Measurements from ENCODE around the gene ZG16.
"Not testable (repeated sequence)": the region's sequence is repeated elsewhere in the genome, so short reads cannot be mapped to it uniquely, and the experiment has no call there.

The ZG16 gene

DNA sequence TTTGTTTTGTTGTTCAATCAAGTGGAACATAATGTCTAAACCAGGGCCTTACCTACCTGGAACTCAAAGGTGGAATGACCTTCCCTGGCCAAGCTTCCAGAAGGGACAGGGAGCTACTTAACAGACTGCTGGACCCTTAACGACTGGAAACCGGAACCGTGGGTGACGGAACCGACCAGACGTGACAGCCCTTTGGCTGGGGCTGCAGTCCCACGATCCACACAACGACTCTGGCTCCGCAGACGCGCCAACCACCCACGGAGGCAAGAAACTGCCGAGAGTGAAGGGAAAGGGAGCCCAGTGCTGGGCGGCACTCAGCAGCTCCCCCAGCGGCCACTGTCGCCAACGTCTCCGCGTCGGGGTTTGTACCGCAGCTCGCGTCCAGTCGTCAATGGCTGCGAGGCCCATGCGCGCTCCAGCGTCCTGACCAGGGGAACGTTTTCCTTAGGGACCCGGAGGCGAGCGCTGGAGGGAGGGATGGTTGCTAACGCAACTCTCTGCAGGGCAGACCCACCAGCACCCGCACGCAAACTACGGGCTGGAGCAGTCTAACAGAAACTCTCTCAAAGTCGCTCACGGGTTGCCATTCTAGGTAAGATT is 6.9 kb downstream of the ZG16 start:
- Histone ChIP-seq H3K4me1 (ENCODE audit: control insufficient read depth, insufficient read depth, low read length) (no peaks in the 10 kb centered on the region), H3K9me3 (ENCODE audit: control insufficient read depth, low read length) (no peaks in the 10 kb centered on the region), H3K4me3 (ENCODE audit: insufficient read depth, low read depth, low read length) (peak overlapping the region; percentile 10), H3K36me3 (ENCODE audit: control insufficient read depth, insufficient read depth, low read length) (no peaks in the 10 kb centered on the region), H3K27me3 (ENCODE audit: control insufficient read depth, insufficient read depth, low read length, poor library complexity, severe bottlenecking) (no peaks in the 10 kb centered on the region), H3K27ac (ENCODE audit: insufficient read depth, low read depth, low read length, poor library complexity, severe bottlenecking) (no peak overlapping the region)
- WGBS, 2 experiments = 8 to 9% methylated on average over 38 of the region's 38 CpGs

DNA sequence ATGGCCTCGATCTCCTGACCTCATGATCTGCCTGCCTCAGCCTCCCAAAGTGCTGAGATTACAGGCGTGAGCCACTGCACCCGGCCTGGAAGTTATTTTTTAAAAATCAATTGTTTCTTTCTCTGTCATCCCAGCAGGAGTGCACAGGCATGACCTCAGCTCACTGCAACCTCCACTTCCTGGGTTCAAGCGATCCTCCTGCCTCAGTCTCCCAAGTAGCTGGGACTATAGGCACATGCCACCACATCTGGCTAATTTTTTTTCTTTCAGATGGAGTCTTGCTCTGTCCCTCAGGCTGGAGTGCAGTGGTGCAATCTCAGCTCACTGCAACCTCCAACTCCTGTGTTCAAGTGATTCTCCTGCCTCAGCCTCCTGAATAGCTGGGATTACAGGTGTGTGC is 9.1 kb downstream of the ZG16 start:
- not testable (repeated sequence) for H3K36me3 ChIP-seq (ENCODE audit: control insufficient read depth, insufficient read depth, low read length); H3K27ac ChIP-seq (ENCODE audit: insufficient read depth, low read depth, low read length, poor library complexity, severe bottlenecking); H3K9me3 ChIP-seq (ENCODE audit: control insufficient read depth, low read length); H3K4me3 ChIP-seq (ENCODE audit: insufficient read depth, low read depth, low read length); H3K4me1 ChIP-seq (ENCODE audit: control insufficient read depth, insufficient read depth, low read length); H3K27me3 ChIP-seq (ENCODE audit: control insufficient read depth, insufficient read depth, low read length, poor library complexity, severe bottlenecking)
- WGBS, 2 experiments = 87 to 88% methylated on average over 4 of the region's 4 CpGs

DNA sequence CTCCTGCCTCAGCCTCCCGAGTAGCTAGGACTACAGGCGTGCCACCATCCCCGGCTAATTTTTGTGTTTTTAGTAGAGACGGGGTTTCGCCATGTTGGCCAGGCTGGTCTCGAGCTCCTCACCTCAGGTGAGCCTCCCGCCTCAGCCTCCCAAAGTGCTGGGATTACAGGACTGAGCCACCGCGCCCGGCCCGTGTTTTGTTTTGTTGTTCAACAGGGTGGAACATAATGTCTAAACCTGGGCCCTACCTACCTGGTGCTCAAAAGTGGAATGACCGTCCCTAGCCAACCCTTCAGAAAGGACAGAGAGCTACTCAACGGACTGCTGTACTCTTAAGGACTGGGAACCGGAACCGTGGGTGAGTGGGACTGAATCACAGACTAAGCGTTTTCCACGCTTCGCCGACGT is 11.7 kb downstream of the ZG16 start:
- Histone ChIP-seq H3K27me3 (ENCODE audit: control insufficient read depth, insufficient read depth, low read length, poor library complexity, severe bottlenecking) (no peaks in the 10 kb centered on the region), H3K9me3 (ENCODE audit: control insufficient read depth, low read length) (no peaks in the 10 kb centered on the region), H3K27ac (ENCODE audit: insufficient read depth, low read depth, low read length, poor library complexity, severe bottlenecking) (peak overlapping the region; percentile 83), H3K4me1 (ENCODE audit: control insufficient read depth, insufficient read depth, low read length) (no peaks in the 10 kb centered on the region), H3K4me3 (ENCODE audit: insufficient read depth, low read depth, low read length) (peak overlapping the region; percentile 100), H3K36me3 (ENCODE audit: control insufficient read depth, insufficient read depth, low read length) (peaks cover 5% of the 10 kb centered on the region)
- WGBS, 2 experiments = 81 to 83% methylated on average over 20 of the region's 20 CpGs

DNA sequence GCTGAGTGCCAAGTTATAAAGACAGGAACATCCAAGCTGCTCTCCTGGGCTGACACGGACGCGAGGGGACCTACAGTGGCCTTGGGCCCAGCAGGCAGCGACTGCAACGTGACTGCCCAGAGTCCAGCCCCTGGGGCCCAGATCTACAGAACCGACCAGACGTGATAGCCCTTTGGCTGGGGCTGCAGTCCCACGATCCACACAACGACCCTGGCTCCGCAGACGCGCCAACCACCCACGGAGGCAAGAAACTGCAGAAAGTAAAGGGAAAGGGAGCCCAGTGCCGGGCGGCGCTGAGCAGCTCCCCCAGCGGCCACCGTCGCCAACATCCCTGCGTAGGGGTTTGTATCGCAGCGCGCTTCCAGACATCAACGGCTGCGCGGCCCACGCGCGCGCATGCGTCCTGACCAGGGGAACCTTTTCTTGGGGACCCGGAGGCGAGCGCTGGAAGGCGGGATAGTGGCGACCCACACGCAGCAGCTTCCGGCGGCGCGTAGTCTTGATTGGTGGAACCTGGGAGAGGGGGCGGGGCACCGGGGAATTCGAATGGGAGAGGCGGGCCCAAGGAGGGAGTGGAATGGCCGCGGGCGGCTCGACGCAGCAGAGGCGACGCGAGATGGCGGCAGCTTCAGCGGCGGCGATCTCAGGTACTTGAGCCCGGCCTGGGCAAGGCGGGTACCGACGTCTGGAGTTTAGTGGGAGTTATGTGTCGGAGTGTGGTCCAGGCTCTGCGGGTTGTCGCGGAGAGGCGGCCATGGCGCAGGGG is 12.3 kb downstream of the ZG16 start, which contains the start of gene KIF22:
Gene KIF22 (plus strand): TSS at position 569 of the 766 bp plus-strand sequence. CDS start 9 bp downstream, at position 578.
- WGBS, 2 experiments = 2% methylated on average over 67 of the region's 67 CpGs
- Histone ChIP-seq H3K27me3 (ENCODE audit: control insufficient read depth, insufficient read depth, low read length, poor library complexity, severe bottlenecking) (no peaks in the 10 kb centered on the region), H3K9me3 (ENCODE audit: control insufficient read depth, low read length) (no peaks in the 10 kb centered on the region), H3K36me3 (ENCODE audit: control insufficient read depth, insufficient read depth, low read length) (peaks cover 5% of the 10 kb centered on the region), H3K4me1 (ENCODE audit: control insufficient read depth, insufficient read depth, low read length) (no peaks in the 10 kb centered on the region), H3K27ac (ENCODE audit: insufficient read depth, low read depth, low read length, poor library complexity, severe bottlenecking) (peak within 1 kb of the TSS; percentile 83), H3K4me3 (ENCODE audit: insufficient read depth, low read depth, low read length) (peak within 1 kb of the TSS; percentile 100)

DNA sequence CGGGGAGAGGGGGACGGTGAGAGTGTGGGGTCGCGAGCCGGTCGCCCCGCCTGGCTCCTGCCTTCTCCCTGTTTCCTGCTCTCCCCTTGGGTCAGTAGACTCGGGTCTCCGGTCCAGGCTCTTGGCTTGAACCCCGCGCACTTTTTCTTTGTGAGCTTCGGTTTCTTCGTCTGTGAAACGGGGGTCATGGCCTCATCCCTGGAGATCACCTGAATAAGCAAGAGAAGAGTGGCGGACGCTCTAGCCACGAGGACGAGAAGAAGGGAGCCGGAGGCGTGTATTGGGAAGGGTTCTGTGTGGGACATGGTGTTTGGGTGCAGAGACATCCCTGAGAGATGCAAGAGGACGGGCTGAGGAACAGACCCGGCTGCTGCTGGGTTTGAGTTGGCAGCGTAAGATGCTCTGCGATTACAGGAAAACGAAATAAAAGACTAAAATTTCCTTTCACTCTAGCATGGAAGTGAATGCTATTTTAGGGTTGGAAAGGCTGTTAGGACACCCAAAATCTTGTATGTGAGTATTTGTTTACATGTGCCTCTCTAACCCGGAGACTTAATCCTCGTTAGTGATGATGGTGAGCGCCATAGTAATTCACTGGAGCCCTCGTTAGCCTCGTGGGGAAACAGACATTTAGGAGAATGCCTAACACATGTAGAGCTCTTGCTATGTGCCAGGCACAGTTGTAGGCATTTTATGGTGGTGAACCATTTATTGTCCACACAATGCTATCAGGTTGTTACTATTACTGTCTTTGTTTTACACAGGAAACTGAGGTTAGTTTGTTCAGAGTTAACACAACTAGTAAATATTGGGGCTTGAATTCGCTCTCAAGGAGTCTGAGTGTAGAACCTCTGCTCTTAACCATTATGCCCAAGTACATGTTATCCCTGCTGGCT is 13.1 kb downstream of the ZG16 start:
- Histone ChIP-seq H3K36me3 (ENCODE audit: control insufficient read depth, insufficient read depth, low read length) (peaks cover 6% of the 10 kb centered on the region), H3K9me3 (ENCODE audit: control insufficient read depth, low read length) (no peaks in the 10 kb centered on the region), H3K27ac (ENCODE audit: insufficient read depth, low read depth, low read length, poor library complexity, severe bottlenecking) (peak overlapping the region; percentile 11), H3K27me3 (ENCODE audit: control insufficient read depth, insufficient read depth, low read length, poor library complexity, severe bottlenecking) (no peaks in the 10 kb centered on the region), H3K4me1 (ENCODE audit: control insufficient read depth, insufficient read depth, low read length) (no peaks in the 10 kb centered on the region), H3K4me3 (ENCODE audit: insufficient read depth, low read depth, low read length) (peak overlapping the region; percentile 100)
- 2% methylated on average over 31 of the region's 31 CpGs for WGBS, 2 experiments

DNA sequence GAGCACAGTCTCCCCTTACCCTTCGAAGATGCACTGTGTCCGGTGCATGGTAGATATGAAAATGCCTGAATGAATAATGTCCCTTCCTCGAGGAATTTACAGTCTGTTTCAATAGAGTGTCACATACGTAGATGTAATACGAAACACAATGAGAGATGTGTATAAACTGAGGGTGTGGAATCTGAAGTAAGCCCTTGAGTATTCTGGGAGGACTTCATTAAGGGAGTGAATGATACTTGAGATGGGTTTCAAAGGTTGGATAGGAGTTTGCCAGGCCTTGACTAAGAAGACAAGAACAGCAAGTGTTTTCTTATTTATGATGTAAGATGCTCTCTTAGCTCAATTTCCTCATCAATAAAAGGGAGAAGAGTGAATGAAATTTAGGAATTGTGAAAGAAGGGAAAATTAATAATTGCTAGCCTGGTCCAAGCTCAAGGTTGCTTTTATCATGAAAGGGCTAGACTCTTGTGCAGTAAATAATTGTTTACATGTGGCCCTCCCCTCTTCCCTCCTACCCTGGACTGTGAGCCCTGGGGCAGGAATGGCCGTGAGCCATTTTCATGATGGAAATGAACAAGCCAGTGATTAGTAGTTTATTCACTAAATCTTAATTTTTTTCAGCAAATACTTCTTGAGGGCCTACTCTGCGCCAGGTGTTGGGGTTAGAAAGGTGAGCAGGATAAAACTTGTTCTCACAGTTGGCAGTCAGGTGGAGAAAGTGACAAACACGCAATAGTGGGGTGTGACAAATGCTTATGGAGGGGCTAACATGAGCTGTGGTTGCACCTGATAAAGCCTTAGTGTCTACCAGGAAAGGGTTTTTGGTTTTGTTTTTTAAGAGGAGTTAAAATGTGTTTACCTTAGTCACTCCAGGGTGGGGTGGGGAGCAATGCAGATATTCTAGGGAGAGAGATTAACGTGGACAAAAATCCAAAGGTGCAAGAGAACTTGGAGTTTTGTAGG is 14.1 kb downstream of the ZG16 start:
- H3K9me3 ChIP-seq (ENCODE audit: control insufficient read depth, low read length) = no peaks in the 10 kb centered on the region
- peaks cover 16% of the 10 kb centered on the region for H3K36me3 ChIP-seq (ENCODE audit: control insufficient read depth, insufficient read depth, low read length)
- WGBS, 2 experiments = 83 to 89% methylated on average over 9 of the region's 9 CpGs
- no peaks in the 10 kb centered on the region for H3K27me3 ChIP-seq (ENCODE audit: control insufficient read depth, insufficient read depth, low read length, poor library complexity, severe bottlenecking)
- no peaks in the 10 kb centered on the region for H3K4me1 ChIP-seq (ENCODE audit: control insufficient read depth, insufficient read depth, low read length)
- H3K4me3 ChIP-seq (ENCODE audit: insufficient read depth, low read depth, low read length) = peak overlapping the region; percentile 100
- H3K27ac ChIP-seq (ENCODE audit: insufficient read depth, low read depth, low read length, poor library complexity, severe bottlenecking) = no peak overlapping the region

DNA sequence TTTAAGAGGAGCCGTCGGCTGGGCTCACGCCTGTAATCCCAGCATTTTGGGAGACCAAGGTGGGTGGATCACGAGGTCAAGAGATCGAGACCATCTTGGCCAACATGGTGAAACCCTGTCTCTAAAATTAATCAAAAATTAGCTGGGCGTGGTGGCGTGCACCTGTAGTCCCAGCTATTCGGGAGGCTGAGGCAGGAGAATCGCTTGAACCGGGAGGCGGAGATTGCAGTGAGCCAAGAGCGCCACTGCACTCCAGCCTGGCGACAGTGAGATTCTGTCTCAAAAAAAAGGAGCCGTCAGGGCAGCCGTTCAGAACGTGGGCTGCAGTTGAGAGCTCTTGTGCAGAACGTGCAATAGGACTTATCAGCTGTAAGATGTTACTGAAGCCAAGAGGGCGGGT is 15.1 kb downstream of the ZG16 start:
- H3K36me3 ChIP-seq (ENCODE audit: control insufficient read depth, insufficient read depth, low read length) = peaks cover 25% of the 10 kb centered on the region
- not testable (repeated sequence) for H3K9me3 ChIP-seq (ENCODE audit: control insufficient read depth, low read length); H3K4me1 ChIP-seq (ENCODE audit: control insufficient read depth, insufficient read depth, low read length); H3K4me3 ChIP-seq (ENCODE audit: insufficient read depth, low read depth, low read length); H3K27me3 ChIP-seq (ENCODE audit: control insufficient read depth, insufficient read depth, low read length, poor library complexity, severe bottlenecking); H3K27ac ChIP-seq (ENCODE audit: insufficient read depth, low read depth, low read length, poor library complexity, severe bottlenecking)
- 94 to 95% methylated on average over 18 of the region's 18 CpGs for WGBS, 2 experiments

DNA sequence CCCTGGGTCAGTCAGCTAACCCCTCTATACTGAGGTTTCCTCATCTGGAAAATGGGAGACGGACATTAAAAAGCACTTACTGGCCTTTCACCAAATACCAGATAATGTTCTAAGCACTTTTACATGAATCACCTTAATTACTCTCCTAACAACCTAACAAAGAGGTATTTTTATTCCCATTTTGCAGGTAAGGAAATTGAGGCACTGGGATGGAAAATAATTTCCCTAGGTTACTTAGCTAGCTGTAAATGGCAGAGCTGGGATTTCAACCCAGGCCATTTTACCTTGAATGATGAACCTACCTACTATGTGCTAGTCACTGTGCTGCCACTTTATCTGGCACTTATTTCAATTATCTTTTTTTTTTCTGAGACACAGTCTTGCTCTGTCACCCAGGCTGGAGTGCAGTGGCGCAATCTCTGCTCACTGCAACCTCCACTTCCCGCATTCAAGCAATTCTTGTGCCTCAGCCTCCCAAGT is 16.2 kb downstream of the ZG16 start:
- no peak overlapping the region for H3K27ac ChIP-seq (ENCODE audit: insufficient read depth, low read depth, low read length, poor library complexity, severe bottlenecking)
- no peak overlapping the region for H3K4me3 ChIP-seq (ENCODE audit: insufficient read depth, low read depth, low read length)
- 91 to 97% methylated on average over 3 of the region's 3 CpGs for WGBS, 2 experiments
- no peaks in the 10 kb centered on the region for H3K9me3 ChIP-seq (ENCODE audit: control insufficient read depth, low read length)
- H3K36me3 ChIP-seq (ENCODE audit: control insufficient read depth, insufficient read depth, low read length) = peaks cover 36% of the 10 kb centered on the region
- no peaks in the 10 kb centered on the region for H3K4me1 ChIP-seq (ENCODE audit: control insufficient read depth, insufficient read depth, low read length)
- no peaks in the 10 kb centered on the region for H3K27me3 ChIP-seq (ENCODE audit: control insufficient read depth, insufficient read depth, low read length, poor library complexity, severe bottlenecking)

DNA sequence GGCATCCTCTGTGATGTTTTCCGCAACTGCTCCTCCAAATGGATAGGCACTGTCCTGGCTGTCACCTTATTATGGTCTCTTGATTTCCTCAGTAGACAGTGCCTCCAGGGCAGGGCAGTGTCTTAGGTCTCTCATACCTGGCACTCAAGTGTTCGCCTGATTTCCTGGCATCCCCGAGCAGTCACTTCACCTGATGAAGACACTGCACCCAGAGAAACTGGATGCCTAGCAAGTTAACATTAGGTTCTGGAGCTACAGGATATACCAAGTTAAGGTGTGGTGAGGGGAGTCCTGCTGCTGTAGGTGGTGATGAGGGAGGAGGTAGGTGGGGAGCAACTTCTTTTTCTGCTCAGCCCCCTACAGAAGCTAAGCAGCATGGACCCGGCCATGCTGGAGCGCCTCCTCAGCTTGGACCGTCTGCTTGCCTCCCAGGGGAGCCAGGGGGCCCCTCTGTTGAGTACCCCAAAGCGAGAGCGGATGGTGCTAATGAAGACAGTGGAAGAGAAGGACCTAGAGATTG is 24.4 kb downstream of the ZG16 start:
- Histone ChIP-seq H3K27me3 (ENCODE audit: control insufficient read depth, insufficient read depth, low read length, poor library complexity, severe bottlenecking) (no peaks in the 10 kb centered on the region), H3K36me3 (ENCODE audit: control insufficient read depth, insufficient read depth, low read length) (peaks cover 48% of the 10 kb centered on the region), H3K9me3 (ENCODE audit: control insufficient read depth, low read length) (no peaks in the 10 kb centered on the region), H3K4me1 (ENCODE audit: control insufficient read depth, insufficient read depth, low read length) (peaks cover 4% of the 10 kb centered on the region), H3K27ac (ENCODE audit: insufficient read depth, low read depth, low read length, poor library complexity, severe bottlenecking) (no peak overlapping the region), H3K4me3 (ENCODE audit: insufficient read depth, low read depth, low read length) (no peak overlapping the region)
- WGBS, 2 experiments = 95 to 97% methylated on average over 8 of the region's 8 CpGs
